NCI-H1694 (cell line): ENCODE data around the gene EHMT1.

Source experiments
- DNase-seq: peaks from one replicate; lab custom pipeline; 2025; lab: John Stamatoyannopoulos, UW

The EHMT1 gene

DNA sequence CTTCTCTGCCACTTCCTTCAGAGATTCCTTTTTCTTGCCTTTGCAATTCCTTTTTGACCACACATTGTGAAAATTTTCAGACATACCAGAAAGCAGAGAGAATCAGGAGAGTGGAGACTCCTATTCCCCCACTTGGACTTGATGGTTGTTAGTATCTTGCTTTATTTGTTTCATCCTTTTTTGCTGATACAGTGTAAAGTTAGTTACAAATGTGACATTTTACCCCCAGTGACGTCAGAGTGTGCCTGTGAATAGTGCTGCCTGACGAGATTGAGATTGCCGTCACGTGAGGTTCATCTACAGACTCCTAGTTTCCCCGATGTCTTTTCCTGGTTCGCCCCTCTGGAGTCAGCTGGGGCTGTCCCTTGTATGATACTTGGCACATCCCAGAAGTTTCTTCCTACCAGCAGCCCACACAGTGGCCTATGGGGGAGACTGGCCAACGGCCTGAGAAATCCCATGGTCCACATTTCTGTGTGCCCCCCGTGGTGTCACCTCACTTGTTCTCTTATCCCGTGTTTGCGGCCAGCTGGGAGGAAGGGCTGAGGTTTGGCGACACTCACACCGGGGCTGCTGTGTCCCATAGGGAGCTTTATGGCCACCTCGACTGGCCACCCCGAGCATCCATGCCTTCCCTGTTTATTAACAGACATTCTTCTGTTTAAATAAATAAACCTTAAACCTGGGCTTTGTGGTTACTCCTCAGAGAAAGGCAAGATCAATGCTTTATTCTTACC, 210.6 kb downstream of the EHMT1 start:
- DNase-seq = no peak

DNA sequence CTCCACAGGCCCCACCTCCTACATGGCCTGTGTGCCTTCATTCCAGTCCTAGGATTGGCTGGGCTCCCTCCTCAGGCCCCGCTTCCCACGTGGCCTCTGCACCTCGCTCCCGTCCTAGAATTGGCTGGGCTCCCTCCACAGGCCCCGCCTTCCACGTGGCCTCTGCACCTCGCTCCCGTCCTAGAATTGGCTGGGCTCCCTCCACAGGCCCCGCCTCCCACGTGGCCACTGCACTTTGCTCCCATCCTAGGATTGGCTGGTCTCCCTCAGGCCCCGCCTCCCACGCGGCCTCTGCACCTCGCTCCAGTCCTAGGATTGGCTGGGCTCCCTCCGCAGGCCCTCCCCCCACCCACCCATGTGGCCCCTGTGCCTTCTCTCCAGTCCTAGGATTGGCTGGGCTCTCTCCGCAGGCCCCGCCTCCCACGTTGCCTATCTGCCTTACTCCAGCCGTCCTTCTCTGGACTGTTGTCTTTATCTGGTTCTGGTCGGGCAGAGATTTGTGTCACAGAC, 213.4 kb downstream of the EHMT1 start:
- DNase-seq = no peak

DNA sequence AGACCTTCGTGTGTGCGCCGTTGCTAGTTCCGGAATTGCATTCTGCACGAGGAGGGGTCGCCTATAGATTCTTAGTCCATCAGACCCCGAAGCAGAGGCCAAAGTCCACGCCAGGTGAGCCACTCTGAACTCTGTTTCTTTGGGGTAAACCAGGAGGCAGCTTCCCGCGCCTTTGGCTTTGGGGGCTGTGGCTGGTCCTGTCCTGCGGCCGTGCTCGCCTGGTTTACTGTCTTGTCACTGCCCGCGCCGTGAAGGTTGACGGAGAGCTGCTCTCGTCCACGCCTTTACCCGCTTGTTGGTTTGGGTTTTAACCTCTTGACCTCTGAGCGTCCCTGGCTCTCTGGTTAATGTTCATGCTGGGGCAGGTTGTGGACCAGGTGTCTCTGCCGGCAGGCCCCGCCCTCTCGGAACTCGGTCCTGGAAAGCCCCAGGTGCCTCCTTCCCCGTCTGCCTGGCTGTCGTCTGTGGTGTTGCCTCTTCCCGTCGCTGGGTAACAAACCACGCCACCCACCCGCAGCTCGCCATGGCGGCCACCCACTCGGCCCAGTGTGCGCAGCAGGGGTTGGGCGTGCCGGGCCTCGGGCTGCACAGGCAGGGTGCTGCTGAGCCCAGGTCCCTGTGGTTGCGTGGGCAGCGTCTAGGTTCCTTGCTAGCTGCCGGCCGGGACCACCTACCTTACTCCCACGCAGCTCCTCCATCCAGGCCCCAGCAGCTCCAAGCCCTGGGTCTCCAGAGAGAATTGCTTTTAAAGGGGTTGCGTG, 214.2 kb downstream of the EHMT1 start:
- DNase-seq = no peak

DNA sequence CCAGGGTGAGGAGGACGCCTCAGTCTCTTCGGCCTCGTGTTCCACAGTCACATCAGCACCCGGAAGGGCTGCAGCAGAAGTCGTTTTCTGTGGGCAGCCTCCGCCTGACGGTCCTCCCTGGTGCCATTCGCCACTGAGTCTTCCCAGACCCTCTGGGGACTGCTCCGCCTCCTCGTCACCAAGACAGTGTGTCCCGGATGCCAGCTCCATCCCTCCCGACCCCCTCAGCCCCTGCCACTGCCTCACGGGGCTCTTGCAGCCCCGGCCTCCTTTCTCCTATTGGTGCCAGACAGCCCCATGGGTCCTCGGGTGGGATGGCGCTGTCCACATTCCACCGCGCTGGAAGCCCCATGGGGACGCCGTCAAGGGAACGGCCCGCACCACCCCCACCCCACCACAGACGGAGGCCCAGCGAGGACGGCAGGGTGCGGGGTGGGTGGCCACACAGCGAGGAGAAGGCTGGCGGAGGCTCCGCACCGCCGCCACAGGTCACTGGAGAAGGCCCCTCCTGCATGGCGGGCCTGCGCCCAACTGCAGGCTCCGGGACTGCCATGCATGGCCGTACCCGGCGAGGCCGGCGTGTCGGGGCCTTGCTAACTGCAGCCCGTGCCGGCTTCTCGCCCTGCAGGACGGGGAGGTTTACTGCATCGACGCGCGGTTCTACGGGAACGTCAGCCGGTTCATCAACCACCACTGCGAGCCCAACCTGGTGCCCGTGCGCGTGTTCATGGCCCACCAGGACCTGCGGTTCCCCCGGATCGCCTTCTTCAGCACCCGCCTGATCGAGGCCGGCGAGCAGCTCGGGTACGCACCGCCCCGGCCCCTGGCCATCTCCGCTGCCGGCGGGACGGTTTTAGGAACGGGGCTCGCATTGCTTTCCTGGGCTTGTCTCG, 215.2 kb downstream of the EHMT1 start:
- no peak for DNase-seq

DNA sequence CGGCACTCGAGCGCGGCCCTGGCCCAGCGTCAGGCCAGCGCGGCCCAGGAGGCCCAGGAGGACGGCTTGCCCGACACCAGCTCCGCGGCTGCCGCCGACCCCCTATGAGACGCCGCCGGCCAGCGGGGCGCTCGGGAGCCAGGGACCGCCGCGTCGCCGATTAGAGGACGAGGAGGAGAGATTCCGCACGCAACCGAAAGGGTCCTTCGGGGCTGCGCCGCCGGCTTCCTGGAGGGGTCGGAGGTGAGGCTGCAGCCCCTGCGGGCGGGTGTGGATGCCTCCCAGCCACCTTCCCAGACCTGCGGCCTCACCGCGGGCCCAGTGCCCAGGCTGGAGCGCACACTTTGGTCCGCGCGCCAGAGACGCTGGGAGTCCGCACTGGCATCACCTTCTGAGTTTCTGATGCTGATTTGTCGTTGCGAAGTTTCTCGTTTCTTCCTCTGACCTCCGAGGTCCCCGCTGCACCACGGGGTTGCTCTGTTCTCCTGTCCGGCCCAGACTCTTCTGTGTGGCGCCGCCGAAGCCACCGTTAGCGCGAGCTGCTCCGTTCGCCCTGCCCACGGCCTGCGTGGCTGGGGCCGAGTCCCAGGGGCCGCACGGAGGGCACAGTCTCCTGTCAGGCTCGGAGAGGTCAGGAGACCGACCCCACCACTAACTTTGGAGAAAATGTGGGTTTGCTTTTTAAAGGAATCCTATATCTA, 216.2 kb downstream of the EHMT1 start:
- DNase-seq = no peak

DNA sequence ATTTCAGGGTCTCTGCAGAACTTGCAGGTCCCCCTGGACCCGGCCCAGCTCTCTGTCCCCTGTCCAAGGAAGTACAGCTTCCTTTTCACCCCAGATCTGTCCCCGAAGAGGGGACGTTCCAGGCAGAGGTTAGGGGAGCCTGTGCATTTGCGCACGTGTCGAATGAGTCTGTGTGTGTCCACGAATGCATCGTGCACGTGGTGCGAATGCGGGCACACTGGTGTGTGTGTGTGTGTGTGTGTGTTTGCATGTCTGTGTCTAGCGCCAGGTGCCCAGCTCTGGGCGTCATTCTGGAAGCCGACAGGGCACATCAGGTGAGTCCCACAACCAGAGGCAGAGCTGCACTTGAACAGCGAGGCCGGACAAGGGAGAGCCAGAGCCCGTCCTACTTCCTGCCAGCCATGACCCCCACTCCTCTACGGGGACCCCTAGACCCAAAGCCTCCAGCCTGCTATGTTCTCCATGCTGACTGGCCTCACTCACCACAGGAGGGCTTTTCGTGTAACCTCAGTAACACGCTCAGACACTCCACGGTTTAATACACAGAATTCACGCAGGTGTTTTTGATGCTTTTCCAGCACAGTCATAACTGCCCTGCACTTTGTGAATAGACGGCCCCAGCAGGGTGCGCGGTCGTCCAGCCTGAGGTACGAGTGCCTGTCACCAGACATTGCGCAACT, 217.5 kb downstream of the EHMT1 start:
- DNase-seq = no peak

DNA sequence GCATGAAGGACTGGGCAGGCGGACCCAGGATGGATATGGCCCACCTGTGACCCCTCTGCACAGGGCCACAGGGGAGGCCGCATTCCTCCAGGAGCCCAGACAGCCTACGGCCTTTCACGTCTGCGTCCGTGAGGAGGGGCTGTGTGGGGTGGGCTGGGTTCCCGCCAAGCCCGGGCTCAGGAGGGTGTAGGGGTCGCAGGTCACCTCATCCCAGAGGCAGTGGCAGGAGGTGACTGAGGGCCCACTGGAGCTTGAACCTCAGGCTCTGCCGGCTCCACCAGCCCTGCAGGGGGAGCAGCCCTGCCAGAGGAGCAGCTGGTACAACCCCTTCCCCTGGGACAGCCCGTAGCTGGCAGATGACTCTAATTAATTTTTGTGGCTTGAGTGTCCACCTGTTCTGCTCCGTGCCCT, 218.0 kb downstream of the EHMT1 start:
- DNase-seq = peak; percentile 22

DNA sequence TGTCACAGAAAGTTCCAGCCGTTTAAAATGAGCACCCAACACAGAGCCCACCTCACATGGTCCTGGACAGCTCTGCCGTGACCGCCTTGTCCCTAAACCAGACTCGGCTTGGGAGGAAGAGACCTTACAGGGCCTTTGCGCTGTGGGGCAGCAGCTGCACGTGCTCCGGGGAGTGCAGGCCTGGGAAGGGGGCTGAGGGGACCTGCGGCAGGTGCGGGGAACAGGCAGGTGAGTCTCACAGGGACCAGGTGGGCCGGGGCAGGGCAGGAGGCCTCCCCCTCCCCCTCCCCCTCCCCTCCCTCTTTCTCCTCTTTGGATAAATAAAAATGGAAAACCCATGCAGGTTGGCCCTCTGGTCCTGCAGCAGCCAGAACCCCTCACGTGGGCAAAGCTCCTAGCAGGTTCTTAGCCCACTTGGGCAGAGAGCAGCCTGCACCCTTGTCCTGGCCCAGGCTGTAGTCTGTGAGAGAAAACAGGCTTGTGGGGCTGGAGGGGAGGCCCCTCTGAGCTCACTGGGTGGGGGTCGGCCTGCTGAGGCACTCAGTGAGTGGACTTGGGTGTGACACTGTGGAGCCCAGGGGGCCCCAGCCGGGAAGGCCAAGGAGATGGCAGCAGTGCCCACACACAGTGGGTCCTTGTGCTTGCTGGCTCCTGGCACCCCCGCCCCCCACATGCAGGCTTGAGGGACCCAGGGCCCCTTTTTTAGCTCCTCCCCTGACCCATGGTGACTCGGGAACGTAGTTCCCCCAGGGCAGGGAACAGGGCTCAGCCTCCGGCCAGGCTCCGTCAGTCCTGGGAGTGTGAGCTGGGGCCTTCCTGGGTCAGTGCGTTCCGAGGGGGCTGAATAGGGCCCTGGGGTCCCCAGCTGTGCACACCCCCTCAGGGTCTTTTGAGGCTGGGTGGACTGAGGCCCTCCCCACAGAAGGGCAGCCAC, 218.8 kb downstream of the EHMT1 start:
- DNase-seq = no peak

DNA sequence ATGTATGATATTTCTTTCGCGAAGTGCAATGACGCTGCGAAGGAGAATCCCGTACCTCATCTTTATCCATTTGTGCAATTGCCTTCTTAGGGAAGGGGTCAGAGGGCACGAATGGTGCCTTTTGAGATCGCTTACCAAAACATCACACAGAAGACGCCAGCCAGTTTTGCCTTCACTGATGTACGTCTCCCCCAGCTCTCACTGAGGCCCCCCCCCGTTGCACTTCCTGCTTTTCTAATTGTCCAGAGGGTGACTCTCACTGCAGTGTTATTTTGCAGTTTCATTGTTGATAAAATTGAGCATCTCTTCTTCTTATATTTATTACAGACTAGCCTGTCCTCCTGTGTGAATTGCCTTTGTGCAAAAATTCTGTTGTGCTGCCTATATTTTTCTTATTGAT, 219.8 kb downstream of the EHMT1 start:
- no peak for DNase-seq

DNA sequence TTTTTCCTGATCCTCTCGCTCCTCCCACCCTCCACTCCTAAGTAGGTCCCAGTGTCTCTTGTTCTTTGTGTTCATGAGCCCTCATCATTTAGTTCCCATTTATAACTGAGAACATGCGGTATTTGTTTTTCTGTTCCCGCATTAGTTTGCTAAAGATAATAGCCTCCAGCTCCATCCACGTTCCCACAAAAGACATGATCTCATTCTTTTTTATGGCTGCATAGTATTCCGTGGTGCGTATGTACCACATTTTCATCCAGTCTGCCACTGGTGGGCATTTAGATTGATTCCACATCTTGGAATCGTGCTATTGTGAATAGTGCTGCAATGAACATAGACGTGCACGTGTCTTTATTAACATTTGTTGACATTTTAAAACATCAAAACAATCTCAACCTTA, 224.6 kb downstream of the EHMT1 start:
- DNase-seq = no peak

DNA sequence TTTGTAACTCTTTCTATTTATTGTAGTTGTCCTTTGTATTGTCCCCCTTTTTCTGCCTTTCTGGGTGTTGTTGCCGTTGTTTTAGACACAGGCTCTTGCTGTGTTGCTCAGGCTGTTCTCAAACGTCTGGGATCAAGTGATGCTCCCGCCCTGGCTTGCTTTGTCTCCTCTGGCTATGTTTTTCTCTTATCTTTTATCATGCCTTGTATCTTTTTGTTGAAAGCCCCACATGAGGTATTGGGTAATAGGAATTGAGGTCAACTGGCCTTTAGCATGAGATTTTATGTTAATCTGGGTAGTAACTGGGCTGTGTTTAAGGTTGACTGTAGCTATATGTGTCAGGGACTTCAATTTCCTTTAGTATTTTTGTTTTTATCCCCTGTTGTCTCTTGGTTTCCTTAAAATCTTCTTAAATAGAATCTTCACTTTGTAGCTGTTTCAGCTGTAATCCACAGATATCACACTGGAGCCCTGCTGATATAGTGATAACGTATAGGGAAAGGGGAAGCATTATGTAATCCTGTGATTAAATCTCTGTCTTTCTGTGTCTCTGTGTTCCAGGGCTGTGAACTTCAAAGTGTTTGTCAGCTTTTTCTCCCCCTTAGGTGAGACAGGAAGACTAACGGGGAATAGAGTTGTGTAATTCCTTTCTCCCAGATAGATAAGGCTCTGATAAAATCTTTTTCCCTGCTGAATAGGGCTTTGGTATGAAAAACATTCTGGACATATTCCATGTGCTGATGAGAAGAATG, 232.9 kb downstream of the EHMT1 start:
- no peak for DNase-seq

DNA sequence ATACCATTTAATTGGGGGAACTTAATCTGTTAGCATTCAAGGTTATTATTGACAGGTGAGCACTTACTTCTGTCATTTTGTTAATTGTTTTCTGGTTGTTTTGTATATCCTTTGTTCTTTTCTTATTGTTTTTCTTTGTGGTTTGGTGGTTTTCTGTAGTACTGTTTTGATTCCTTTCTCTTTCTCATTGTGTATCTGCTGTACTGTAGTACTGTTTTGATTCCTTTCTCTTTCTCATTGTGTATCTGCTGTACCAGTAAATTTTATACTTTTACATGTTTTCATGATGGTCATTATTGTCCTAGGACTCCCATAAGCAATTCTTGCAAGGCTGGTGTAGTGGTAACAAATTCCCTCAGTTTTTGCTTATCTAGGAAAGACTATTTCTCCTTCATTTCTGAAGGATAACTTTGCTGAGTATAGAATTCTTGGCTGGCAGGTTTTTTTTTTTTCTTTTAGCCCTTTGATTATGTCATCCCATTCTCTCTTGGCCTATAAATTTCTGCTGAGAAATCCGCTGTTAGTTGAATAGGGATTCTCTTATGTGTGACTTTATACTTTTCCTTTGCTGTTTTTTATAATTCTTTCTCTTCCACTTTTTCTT, 234.7 kb downstream of the EHMT1 start:
- DNase-seq = no peak

DNA sequence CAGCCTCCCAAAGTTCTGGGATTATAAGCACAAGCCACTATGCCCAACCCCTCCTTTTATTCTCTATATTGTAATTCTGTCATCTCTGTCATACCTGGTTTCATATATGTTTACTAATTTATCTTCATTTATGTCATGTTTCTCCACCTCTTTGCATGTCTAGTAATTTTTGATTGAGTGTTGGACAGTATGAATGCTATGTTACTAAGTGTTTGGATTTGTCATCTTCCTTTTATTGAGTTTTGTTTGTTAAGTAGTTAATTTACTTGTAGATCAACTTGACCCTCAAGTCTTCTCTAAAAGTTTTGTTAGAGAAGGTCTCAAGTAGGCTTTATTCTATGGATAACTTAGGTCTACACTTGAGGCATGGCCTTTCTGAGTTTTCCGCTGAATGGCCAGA, 241.6 kb downstream of the EHMT1 start:
- no peak for DNase-seq

DNA sequence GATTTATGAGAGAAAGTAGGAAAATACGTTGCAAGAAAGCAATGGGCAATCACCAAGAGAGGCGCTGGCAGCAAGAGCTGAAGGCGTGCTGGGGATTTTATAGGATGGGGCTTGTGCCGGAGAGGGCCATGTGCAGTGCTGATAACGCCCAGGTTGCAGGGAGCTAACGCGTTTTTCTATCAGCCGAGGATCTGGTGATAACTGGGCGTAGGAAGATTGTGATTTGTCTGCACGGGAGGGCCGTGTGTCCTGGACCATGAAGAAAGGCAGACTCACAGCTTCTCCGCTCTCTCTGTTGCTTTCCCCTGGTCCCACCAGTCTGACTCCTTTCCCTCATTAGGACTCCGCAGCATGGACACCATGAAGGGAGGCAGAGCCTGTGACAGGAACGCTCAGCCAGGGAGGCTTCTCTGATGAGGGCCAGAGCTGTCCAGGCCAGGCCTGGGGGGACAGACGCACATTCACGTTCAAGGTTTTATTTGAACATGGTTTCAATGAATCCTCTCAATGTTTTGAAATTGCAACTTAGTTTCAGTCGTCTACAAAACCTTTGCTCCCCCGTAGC, 246.9 kb downstream of the EHMT1 start:
- DNase-seq = no peak

DNA sequence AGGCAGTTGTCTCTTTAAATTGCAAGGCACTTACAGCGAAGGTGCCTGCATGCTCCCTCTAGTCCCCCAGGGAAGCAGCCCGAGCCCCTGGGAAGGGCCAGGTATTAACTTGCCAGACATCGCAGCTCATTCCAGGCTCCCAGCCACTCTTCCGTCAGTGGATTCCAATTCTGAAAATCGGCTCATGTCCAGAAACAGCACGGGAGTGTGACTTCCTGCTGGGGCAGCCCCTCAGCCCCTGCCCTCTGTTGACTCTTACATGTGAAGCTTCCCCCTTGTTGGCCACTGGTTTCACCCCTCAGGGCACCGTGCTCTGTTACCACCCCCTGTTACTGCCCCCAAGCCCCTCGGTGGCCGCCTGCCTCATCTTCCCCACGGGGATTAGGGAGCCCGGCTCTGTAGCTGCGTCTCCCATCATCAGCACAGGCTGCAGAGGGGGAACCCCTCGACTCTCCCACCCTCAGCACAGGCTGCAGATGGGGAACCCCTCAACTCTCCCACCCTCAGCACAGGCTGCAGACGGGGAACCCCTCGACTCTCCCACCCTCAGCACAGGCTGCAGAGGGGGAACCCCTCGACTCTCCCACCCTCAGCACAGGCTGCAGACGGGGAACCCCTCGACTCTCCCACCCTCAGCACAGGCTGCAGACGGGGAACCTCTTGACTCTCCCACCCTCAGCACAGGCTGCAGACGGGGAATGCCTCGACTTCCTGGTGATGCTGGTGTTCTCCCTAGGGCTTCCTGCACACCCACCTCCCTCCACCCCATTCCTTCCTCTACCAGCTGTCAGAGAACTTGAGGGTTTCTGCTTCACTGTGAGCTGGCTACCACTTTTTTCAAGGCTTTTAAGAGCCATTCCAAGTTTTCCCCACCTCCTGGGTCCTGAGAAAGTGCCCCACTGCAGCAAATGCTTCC, 247.7 kb downstream of the EHMT1 start:
- no peak for DNase-seq

DNA sequence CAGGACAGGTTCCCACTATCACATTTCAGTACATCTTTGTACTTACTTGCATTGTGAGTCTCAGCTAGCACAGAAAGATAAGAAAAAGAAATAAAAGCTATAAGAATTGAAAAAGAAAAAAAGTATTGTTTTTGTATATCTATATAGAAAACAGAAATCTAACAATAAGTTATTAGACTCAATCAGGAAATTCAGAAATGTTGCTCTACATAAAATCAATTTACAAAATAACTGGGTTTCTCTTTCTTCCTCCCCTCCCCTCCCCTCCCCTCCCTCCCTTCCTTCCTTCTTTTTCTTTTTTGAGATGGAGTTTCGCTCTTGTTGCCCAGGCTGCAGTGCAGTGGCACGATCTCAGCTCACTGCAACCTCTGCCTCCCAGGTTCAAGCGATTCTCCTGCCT, 251.6 kb downstream of the EHMT1 start:
- no peak for DNase-seq

DNA sequence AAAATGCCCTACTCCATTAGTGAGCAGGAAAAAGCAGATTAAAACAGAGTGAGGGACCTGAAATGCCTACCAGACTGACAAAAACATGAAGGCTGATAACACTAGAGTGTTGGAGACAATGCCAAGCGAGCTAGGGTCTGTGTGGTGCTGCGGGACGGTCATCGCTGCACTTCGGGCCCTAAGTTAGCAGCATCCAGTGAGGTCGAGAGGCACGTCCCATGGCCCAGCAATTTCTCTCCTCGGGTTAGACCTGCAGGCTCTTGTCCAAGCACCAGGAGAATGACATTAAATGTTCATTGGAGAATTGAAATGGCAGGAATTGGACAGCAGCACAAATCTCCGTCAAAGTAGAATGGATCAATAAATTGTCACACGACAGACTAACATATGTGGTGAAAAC, 253.5 kb downstream of the EHMT1 start:
- DNase-seq = no peak

DNA sequence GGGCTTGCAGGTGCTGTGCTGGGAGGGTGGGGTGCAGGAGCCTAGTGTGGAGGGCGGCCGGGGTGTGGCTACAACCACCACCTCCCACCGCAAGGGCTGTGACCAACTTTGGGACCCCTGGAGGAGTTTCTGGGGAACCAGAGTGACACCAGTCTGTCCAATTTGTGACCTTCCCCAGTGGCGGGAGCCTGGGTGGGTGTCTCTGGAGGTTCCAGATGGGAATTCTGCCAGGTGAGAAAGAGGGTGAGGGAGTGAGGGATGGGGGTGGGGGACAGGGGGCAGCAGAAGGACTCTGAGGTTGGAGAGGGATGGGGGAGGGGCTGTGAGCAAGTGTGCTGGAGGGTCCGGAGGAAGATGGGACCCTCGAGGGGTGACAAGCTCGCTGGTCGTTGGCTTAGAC, 254.6 kb downstream of the EHMT1 start:
- DNase-seq = no peak
